ENCODE results near the gene NPAP1.

DNA sequence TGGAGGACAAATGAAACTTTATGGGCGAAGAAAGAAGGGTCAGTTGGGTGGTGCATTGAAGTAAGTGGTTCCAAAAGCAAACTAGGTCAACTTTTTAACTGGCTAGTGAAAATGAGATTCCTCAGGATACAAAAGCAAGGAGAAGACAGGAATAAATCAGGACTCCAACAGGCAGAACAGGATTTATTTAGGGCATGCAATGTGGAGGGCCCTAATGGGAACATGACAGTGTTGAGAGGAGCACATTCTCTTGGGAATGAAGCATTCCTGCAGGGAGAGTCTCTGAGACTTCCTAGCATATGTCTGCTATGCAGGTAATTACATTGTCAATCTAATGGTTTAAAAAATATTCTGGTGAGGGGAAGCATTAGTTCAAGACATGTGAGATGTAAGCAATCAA lies 8.7 kb downstream of the NPAP1 start:
- TF ChIP-seq, protein P1, sequence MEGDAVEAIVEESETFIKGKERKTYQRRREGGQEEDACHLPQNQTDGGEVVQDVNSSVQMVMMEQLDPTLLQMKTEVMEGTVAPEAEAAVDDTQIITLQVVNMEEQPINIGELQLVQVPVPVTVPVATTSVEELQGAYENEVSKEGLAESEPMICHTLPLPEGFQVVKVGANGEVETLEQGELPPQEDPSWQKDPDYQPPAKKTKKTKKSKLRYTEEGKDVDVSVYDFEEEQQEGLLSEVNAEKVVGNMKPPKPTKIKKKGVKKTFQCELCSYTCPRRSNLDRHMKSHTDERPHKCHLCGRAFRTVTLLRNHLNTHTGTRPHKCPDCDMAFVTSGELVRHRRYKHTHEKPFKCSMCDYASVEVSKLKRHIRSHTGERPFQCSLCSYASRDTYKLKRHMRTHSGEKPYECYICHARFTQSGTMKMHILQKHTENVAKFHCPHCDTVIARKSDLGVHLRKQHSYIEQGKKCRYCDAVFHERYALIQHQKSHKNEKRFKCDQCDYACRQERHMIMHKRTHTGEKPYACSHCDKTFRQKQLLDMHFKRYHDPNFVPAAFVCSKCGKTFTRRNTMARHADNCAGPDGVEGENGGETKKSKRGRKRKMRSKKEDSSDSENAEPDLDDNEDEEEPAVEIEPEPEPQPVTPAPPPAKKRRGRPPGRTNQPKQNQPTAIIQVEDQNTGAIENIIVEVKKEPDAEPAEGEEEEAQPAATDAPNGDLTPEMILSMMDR (IDR thresholded peaks at IDR 0.05) = no peak
- TF ChIP-seq POLR2A (IDR thresholded peaks at IDR 0.05) = no peak

All from thyroid gland (tissue), 4 donors.